ENCODE results near the gene CIC.

- TF ChIP-seq, protein P1, sequence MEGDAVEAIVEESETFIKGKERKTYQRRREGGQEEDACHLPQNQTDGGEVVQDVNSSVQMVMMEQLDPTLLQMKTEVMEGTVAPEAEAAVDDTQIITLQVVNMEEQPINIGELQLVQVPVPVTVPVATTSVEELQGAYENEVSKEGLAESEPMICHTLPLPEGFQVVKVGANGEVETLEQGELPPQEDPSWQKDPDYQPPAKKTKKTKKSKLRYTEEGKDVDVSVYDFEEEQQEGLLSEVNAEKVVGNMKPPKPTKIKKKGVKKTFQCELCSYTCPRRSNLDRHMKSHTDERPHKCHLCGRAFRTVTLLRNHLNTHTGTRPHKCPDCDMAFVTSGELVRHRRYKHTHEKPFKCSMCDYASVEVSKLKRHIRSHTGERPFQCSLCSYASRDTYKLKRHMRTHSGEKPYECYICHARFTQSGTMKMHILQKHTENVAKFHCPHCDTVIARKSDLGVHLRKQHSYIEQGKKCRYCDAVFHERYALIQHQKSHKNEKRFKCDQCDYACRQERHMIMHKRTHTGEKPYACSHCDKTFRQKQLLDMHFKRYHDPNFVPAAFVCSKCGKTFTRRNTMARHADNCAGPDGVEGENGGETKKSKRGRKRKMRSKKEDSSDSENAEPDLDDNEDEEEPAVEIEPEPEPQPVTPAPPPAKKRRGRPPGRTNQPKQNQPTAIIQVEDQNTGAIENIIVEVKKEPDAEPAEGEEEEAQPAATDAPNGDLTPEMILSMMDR (IDR thresholded peaks at IDR 0.05): no peak
- TF ChIP-seq POLR2AphosphoS5 (IDR thresholded peaks at IDR 0.05) (no peak), POLR2A (IDR thresholded peaks at IDR 0.05) (no peak)
These were observed 11.7 kb downstream of the CIC start for GRCh38 chr19:42280815-42281145.
